ENCODE results near the gene MAP1LC3A.

MAP1LC3A gene

DNA sequence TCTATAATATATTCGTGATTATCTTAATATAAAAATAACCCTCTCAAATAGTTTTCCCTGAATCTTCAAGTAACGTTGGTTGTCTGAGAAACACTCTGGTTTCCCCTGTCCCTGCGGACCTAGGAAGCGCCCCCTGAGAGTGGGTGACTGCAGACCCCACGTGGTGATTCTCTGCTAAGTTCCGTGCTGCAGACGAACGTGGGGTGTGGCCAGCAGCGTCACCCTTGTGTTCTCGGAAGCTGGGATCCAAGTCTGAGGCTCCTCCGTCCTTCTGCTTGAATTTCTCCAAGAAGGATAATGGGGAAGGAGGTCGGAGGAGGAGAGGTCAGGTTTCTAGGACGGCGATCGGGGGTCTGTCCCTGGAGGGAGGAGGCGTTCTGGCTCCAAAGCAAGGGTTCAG, 16.6 kb upstream of the MAP1LC3A start:
- no peak for DNase-seq (ENCODE audit: low read depth)
- H3K4me3 ChIP-seq (ENCODE audit: low read length): no peak overlapping the region
- TF ChIP-seq, protein P1, sequence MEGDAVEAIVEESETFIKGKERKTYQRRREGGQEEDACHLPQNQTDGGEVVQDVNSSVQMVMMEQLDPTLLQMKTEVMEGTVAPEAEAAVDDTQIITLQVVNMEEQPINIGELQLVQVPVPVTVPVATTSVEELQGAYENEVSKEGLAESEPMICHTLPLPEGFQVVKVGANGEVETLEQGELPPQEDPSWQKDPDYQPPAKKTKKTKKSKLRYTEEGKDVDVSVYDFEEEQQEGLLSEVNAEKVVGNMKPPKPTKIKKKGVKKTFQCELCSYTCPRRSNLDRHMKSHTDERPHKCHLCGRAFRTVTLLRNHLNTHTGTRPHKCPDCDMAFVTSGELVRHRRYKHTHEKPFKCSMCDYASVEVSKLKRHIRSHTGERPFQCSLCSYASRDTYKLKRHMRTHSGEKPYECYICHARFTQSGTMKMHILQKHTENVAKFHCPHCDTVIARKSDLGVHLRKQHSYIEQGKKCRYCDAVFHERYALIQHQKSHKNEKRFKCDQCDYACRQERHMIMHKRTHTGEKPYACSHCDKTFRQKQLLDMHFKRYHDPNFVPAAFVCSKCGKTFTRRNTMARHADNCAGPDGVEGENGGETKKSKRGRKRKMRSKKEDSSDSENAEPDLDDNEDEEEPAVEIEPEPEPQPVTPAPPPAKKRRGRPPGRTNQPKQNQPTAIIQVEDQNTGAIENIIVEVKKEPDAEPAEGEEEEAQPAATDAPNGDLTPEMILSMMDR (IDR thresholded peaks at IDR 0.05; ENCODE audit: insufficient read depth, low read depth, low read length, missing control alignments): no peak

DNA sequence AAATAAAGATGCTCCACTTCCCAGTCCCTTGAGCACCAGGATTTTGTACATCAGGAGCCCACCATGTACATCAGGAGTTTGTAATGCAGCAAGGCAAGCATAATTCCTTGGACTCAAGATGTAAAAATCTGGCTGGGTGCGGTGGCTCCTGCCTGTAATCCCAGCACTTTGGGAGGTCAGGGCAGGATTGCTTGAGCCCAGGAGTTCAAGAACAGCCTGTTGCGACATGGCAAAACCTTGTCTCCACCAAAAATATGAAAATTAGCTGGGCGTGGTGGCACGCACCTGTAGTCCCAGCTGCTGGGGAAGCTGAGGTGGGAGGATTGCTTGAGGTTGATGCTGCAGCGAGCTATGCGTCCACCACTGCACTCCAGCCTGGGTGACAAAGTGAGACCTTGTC, 16.1 kb upstream of the MAP1LC3A start:
- DNase-seq (ENCODE audit: low read depth): no peak
- TF ChIP-seq, protein P1 (IDR thresholded peaks at IDR 0.05; ENCODE audit: insufficient read depth, low read depth, low read length, missing control alignments): no peak
- H3K4me3 ChIP-seq (ENCODE audit: low read length): no peak overlapping the region

GRCh38 chr20:34543463-34544056, 15.0 kb upstream of the MAP1LC3A start:
- H3K4me3 ChIP-seq (ENCODE audit: low read length): no peak overlapping the region
- TF ChIP-seq, protein P1 (IDR thresholded peaks at IDR 0.05; ENCODE audit: insufficient read depth, low read depth, low read length, missing control alignments): no peak
- DNase-seq (ENCODE audit: low read depth): no peak

DNA sequence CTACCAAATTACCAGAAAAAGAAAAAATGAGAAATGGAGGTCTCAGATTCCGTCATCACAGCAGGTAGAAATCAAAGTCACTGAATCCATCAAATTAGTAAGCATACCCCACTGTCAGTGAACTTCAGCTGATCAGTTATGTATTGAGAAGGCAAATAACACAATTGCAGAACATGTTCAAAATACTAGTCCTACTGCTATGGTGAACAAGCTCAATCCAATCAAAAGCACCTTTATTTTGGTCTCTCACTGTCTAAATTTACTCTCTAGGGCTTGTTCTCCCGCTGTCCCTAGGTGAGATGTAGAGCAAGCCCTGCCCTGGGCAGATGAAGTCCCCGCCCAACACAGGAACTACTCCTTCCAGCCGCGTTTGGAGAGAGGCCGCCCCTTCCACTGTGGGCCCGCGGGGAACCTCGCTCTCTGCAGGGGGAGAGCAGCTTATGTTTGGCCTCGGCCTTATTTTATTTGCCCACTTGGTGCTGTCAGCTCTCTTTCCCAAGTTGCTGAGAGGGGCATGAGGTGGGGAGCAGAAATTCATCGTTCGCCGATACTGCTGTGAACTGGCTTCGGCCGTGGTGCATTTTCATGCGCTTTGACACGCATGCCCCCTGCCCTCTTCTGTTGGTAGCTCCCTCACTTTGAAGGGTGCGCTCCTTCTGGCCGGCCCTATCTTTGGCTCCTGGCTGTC, 14.3 kb upstream of the MAP1LC3A start:
- TF ChIP-seq, protein P1 (IDR thresholded peaks at IDR 0.05; ENCODE audit: insufficient read depth, low read depth, low read length, missing control alignments): no peak
- no peak for DNase-seq (ENCODE audit: low read depth)

GRCh38 chr20:34546751-34547181, 11.8 kb upstream of the MAP1LC3A start:
- TF ChIP-seq, protein P1 (IDR thresholded peaks at IDR 0.05; ENCODE audit: insufficient read depth, low read depth, low read length, missing control alignments): no peak
- DNase-seq (ENCODE audit: low read depth): no peak
- H3K4me3 ChIP-seq (ENCODE audit: low read length): no peak overlapping the region

More for the DNA sequence above, 14.3 kb upstream of the MAP1LC3A start:
- H3K4me3 ChIP-seq (ENCODE audit: low read length): peak overlapping the region; percentile 24

DNA sequence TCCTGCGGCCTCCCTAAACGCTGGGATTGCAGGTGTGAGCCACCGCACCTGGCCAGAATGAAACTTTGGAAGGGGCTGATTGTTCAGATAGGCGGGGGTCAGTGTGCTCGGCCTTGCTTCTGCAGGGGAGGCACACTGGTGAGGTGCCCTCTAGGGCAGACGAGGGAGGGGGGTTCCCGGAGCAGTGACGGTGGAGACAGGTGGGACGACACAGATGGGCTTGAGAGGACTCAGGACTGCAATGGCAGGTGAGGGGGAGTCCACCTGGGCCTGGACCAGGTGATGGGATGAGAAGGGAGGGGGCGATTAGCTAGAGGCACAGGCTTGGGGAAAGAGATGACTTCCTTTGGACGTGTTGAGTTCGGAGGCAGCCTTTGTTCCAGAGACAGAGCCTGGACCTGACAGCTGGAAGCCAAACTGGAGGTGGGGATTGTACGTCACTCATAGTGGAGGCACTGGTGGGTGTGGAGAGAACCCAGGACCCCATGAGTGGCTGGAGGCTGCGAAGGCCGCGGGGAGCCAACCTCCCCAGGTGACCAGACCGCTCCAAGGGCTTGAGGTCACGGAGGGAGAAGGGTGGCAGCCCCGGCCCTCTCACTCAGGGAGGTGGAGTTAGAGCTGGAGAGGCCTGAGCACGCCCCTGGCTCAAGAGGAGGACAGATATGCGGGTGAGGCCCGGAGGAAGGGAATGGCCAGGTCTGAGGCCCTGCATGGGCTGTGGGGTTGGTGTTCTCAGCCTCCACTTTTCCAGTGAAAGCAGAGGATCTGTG, 10.5 kb upstream of the MAP1LC3A start:
- no peak overlapping the region for H3K4me3 ChIP-seq (ENCODE audit: low read length)
- no peak for DNase-seq (ENCODE audit: low read depth)
- TF ChIP-seq, protein P1 (IDR thresholded peaks at IDR 0.05; ENCODE audit: insufficient read depth, low read depth, low read length, missing control alignments): no peak

All from epithelial cell of esophagus (primary cell).